Measurements from ENCODE around the gene LY6G5B.

LY6G5B gene

GRCh38 chr6:31654574-31655348, 15.0 kb upstream of the LY6G5B start:
- no peak for TF ChIP-seq POU2F2 (IDR thresholded peaks at IDR 0.05; ENCODE audit: low read depth, low read length)
- TF ChIP-seq SPI1 (IDR thresholded peaks at IDR 0.05; ENCODE audit: low read depth, low read length), result no peak
- TF ChIP-seq TAF1 (IDR thresholded peaks at IDR 0.05; ENCODE audit: low read depth, low read length), result no peak
- no peak for TF ChIP-seq POLR2AphosphoS5 (IDR thresholded peaks at IDR 0.05; ENCODE audit: low read depth, low read length)
- no peak for TF ChIP-seq PAX5 (IDR thresholded peaks at IDR 0.05; ENCODE audit: insufficient read depth, low read length, severe bottlenecking)
- TF ChIP-seq POLR2A (IDR thresholded peaks at IDR 0.05; ENCODE audit: low read depth, low read length), result no peak
- DNase-seq (ENCODE audit: insufficient read length, low spot score), result no peak
- no peak for FAIRE-seq

- no peak for FAIRE-seq
- DNase-seq (ENCODE audit: insufficient read length, low spot score), result no peak
- no peak; the same call in 1 of the 2 replicates for TF ChIP-seq POLR2A (IDR thresholded peaks at IDR 0.05; ENCODE audit: low read depth, low read length)
- TF ChIP-seq POU2F2 (IDR thresholded peaks at IDR 0.05; ENCODE audit: low read depth, low read length), result no peak
- TF ChIP-seq TAF1 (IDR thresholded peaks at IDR 0.05; ENCODE audit: low read depth, low read length), result no peak
- TF ChIP-seq PAX5 (IDR thresholded peaks at IDR 0.05; ENCODE audit: insufficient read depth, low read length, severe bottlenecking), result no peak
- no peak for TF ChIP-seq POLR2AphosphoS5 (IDR thresholded peaks at IDR 0.05; ENCODE audit: low read depth, low read length)
- TF ChIP-seq SPI1 (IDR thresholded peaks at IDR 0.05; ENCODE audit: low read depth, low read length), result no peak
Measured at GRCh38 chr6:31655349-31656237, 14.2 kb upstream of the LY6G5B start, which contains the start of gene APOM. APOM (plus strand) TSS chr6:31655894; CDS start chr6:31655967, 73 bp downstream.

- TF ChIP-seq POU2F2 (IDR thresholded peaks at IDR 0.05; ENCODE audit: low read depth, low read length) (no peak), POLR2AphosphoS5 (IDR thresholded peaks at IDR 0.05; ENCODE audit: low read depth, low read length) (no peak), POLR2A (IDR thresholded peaks at IDR 0.05; ENCODE audit: low read depth, low read length) (no peak), SPI1 (IDR thresholded peaks at IDR 0.05; ENCODE audit: low read depth, low read length) (no peak), TAF1 (IDR thresholded peaks at IDR 0.05; ENCODE audit: low read depth, low read length) (no peak), PAX5 (IDR thresholded peaks at IDR 0.05; ENCODE audit: insufficient read depth, low read length, severe bottlenecking) (no peak)
- no peak for FAIRE-seq
Measured at GRCh38 chr6:31657406-31658157, 12.2 kb upstream of the LY6G5B start.

GRCh38 chr6:31658158-31658688, 11.6 kb upstream of the LY6G5B start:
- FAIRE-seq, result no peak
- TF ChIP-seq TAF1 (IDR thresholded peaks at IDR 0.05; ENCODE audit: low read depth, low read length) (no peak), POLR2A (IDR thresholded peaks at IDR 0.05; ENCODE audit: low read depth, low read length) (peak; percentile 35; the same call in 1 of the 2 replicates)
- no peak for DNase-seq (ENCODE audit: insufficient read length, low spot score)

More at GRCh38 chr6:31657406-31658157, 12.2 kb upstream of the LY6G5B start:
- no peak for DNase-seq (ENCODE audit: insufficient read length, low spot score)

- DNase-seq (ENCODE audit: insufficient read length, low spot score), result no peak
Measured at GRCh38 chr6:31658983-31659648, 10.7 kb upstream of the LY6G5B start.

GRCh38 chr6:31659649-31660380, 10.0 kb upstream of the LY6G5B start:
- DNase-seq (ENCODE audit: insufficient read length, low spot score) (no peak), FAIRE-seq (peak; percentile 55)
- TF ChIP-seq POLR2A (IDR thresholded peaks at IDR 0.05; ENCODE audit: low read depth, low read length) (no peak), PAX5 (IDR thresholded peaks at IDR 0.05; ENCODE audit: insufficient read depth, low read length, severe bottlenecking) (peak; percentile 56), TAF1 (IDR thresholded peaks at IDR 0.05; ENCODE audit: low read depth, low read length) (no peak), SPI1 (IDR thresholded peaks at IDR 0.05; ENCODE audit: low read depth, low read length) (0 out of 2 replicates have a peak, but pooled peaks have one; percentile 6)

More at GRCh38 chr6:31658983-31659648, 10.7 kb upstream of the LY6G5B start:
- TF ChIP-seq PAX5 (IDR thresholded peaks at IDR 0.05; ENCODE audit: insufficient read depth, low read length, severe bottlenecking) (no peak), POU2F2 (IDR thresholded peaks at IDR 0.05; ENCODE audit: low read depth, low read length) (no peak), TAF1 (IDR thresholded peaks at IDR 0.05; ENCODE audit: low read depth, low read length) (no peak), POLR2AphosphoS5 (IDR thresholded peaks at IDR 0.05; ENCODE audit: low read depth, low read length) (no peak), POLR2A (IDR thresholded peaks at IDR 0.05; ENCODE audit: low read depth, low read length) (no peak), SPI1 (IDR thresholded peaks at IDR 0.05; ENCODE audit: low read depth, low read length) (no peak)
- FAIRE-seq, result no peak

- FAIRE-seq (peak; percentile 31), DNase-seq (ENCODE audit: insufficient read length, low spot score) (peak; percentile 81)
- TF ChIP-seq TAF1 (IDR thresholded peaks at IDR 0.05; ENCODE audit: low read depth, low read length) (peak; percentile 45; the same call in 1 of the 2 replicates), SPI1 (IDR thresholded peaks at IDR 0.05; ENCODE audit: low read depth, low read length) (no peak), PAX5 (IDR thresholded peaks at IDR 0.05; ENCODE audit: insufficient read depth, low read length, severe bottlenecking) (no peak), POLR2A (IDR thresholded peaks at IDR 0.05; ENCODE audit: low read depth, low read length) (peak; percentile 76), POLR2AphosphoS5 (IDR thresholded peaks at IDR 0.05; ENCODE audit: low read depth, low read length) (peak; percentile 71)
Measured at GRCh38 chr6:31660381-31661261, 9.2 kb upstream of the LY6G5B start, which contains the start of gene C6orf47. C6orf47 (minus strand) TSS chr6:31660778; CDS start chr6:31659947, 831 bp downstream.
